CD4-positive, alpha-beta T cell (primary cell): Measurements from ENCODE around the gene CD47. TPM values are rescaled to one million over a fixed set of nuclear protein-coding genes. Genes with fewer than 3 reads are reported as not detected.

Experiments
- ATAC-seq: fragments of 200-7000 bp; cut with Tn5 transposase; one replicate; pipeline ENCODE4 v1.10.0; 2022; ENCODE audit warnings: mild to moderate bottlenecking; ENCODE audit not compliant: poor library complexity
- CTCF ChIA-PET: fragments of 350-600 bp; sonication (Branson Sonifier 250); formaldehyde crosslinking; loops from one replicate; lab custom pipeline; 2021; ENCODE audit warnings: antibody characterized with exemption, inconsistent platforms; lab: Charles Lee
- POLR2A ChIA-PET: fragments of 350-600 bp; sonication (Branson Sonifier 250); formaldehyde crosslinking; loops from one replicate; lab custom pipeline; 2021; ENCODE audit warnings: antibody characterized with exemption, inconsistent platforms; lab: Charles Lee
- DNase-seq, 14 experiments: peaks; one replicate each; pipeline ENCODE4 v3.0.0-alpha.2; 2013 to 2020; ENCODE audit warnings: mixed read lengths in 2 of 14
- H3K27ac ChIP-seq, 2 donors: one replicate each; pipeline versions ENCODE4 v1.5.1 to v1.7.0; 2013; ENCODE audit warnings: low read length in 2 of 2, low read depth in 1 of 2, mild to moderate bottlenecking in 1 of 2
- H3K27me3 ChIP-seq, 2 experiments: 1 replicate in 1 of 2; 2 replicates in 1 of 2; pipeline versions ENCODE4 v1.6.1 to v1.7.0; 2013; ENCODE audit warnings: low read length in 2 of 2, control low read depth in 1 of 2, mild to moderate bottlenecking in 1 of 2, moderate library complexity in 1 of 2; ENCODE audit not compliant: insufficient read depth in 2 of 2, control insufficient read depth in 1 of 2
- H3K36me3 ChIP-seq: one replicate; pipeline ENCODE4 v1.6.1; 2013; ENCODE audit warnings: low read length, control low read depth; ENCODE audit not compliant: insufficient read depth
- H3K4me1 ChIP-seq: one replicate; pipeline ENCODE4 v1.6.1; 2013; ENCODE audit warnings: low read length, control low read depth; ENCODE audit not compliant: insufficient read depth
- H3K4me3 ChIP-seq: one replicate; pipeline ENCODE4 v1.5.1; 2013; ENCODE audit warnings: mild to moderate bottlenecking, low read length, moderate library complexity
- H3K9me3 ChIP-seq, 2 experiments: 1 replicate in 1 of 2; 2 replicates in 1 of 2; pipeline versions ENCODE4 v1.6.1 to v1.7.0; 2013; ENCODE audit warnings: low read length in 2 of 2, mild to moderate bottlenecking in 2 of 2, control low read depth in 1 of 2, moderate library complexity in 1 of 2; ENCODE audit not compliant: control insufficient read depth in 1 of 2, insufficient read depth in 1 of 2
- H3K27ac Mint-ChIP-seq: one replicate; pipeline ENCODE4 v1.8.0; 2020; ENCODE audit warnings: mixed read lengths
- H3K27me3 Mint-ChIP-seq: one replicate; pipeline ENCODE4 v1.8.0; 2021; ENCODE audit warnings: mixed read lengths
- H3K36me3 Mint-ChIP-seq: one replicate; pipeline ENCODE4 v1.8.0; 2021; ENCODE audit warnings: low read depth, mixed read lengths
- H3K4me1 Mint-ChIP-seq: one replicate; pipeline ENCODE4 v1.8.0; 2021; ENCODE audit warnings: low read depth, mixed read lengths
- H3K4me3 Mint-ChIP-seq: one replicate; pipeline ENCODE4 v1.8.0; 2020; ENCODE audit warnings: mild to moderate bottlenecking, mixed read lengths
- H3K9me3 Mint-ChIP-seq: one replicate; pipeline ENCODE4 v1.8.0; 2020; ENCODE audit warnings: mixed read lengths
- CTCF ChIP-seq: fragments of 200-600 bp; IDR thresholded peaks from one replicate; pipeline ENCODE4 v1.8.0; 2022; ENCODE audit warnings: antibody characterized with exemption, mild to moderate bottlenecking
- intact Hi-C, 2 experiments: fragments of 100-400 bp; cut with DNase I in 1 of 2; cut with micrococcal nuclease in 1 of 2; formaldehyde crosslinking; loops; one replicate each; pipeline versions ENCODE4 v1.15.1 to v1.9.0; 2023 to 2025; cut with DNase I, micrococcal nuclease
- total RNA-seq, 174 experiments: library from RNA in 2 of 174; stranded (reverse) in 2 of 174; gene quantifications; one replicate each; pipeline ENCODE4 v1.2.3 and lab custom pipeline; 2021 to 2026

The CD47 gene
- total RNA-seq, 2 experiments from 2014 or later = 166 to 170 TPM

DNA sequence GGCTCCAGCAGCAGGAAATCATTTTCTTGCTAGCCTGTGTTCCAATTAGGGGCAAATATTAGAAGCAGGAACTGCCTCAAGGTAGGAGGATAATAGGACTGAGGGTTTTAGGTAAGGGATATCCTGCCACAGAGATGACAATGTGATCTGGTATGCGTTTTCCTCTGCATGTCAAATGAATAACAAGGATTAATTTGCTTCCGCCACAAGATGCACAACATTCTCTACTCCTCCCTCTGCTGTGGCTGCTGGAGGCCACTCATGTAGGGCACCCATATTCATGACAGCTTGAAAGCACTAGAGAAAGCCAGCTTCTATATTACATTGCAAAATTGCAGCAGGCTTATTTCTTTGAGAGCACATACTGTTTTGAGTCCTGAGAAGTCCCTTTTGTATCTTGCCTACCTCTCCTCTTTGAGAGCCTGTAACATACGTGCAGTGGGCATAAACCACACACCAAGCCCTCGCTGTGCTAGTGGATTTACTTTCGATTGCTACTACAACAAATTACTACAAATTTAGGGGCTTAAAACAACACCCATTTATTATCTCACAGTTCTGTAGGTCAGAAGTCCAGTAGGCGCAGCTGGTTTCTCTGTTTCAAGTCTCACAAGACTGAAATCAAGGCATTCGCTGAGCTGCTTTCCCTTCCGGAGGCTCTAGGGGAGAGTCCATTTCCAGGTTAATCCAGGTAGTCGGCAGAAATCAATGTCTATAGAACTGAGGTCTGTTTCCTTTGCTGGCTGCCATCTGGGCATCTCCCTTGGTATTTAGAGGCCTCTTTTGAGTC, 5.9 kb upstream of the CD47 start:
- ChIA-PET POLR2A (interaction anchor here (1.0 to 1.5 kb wide), 2 partner anchors 27 to 29 kb away, joined by 3 to 8 read pairs; no protein-coding TSS in a partner anchor), CTCF (interaction anchor here (1.6 kb wide), 1 partner anchor 34 kb away, joined by 3 read pairs; no protein-coding TSS in a partner anchor)
- no peak overlapping the region for H3K4me3 ChIP-seq
- intact Hi-C loops = loop anchor here in 1 of 2 experiments (2.0 kb wide), 1 partner anchor 26 kb away; no protein-coding TSS in a partner anchor
- TF ChIP-seq CTCF = no peak
- no peak for DNase-seq
- H3K36me3 ChIP-seq = no peaks in the 10 kb centered on the region
- Mint-ChIP-seq H3K4me3 (peak overlapping the region; percentile 8), H3K4me1 (peaks cover 81% of the 10 kb centered on the region), H3K27me3 (no peaks in the 10 kb centered on the region), H3K36me3 (peaks cover under 1% of the 10 kb centered on the region), H3K27ac (peak overlapping the region; percentile 70), H3K9me3 (no peaks in the 10 kb centered on the region)
- H3K27me3 ChIP-seq = no peaks in the 10 kb centered on the region
- no peaks in the 10 kb centered on the region for H3K9me3 ChIP-seq
- ATAC-seq = no peak
- peaks cover 41% of the 10 kb centered on the region for H3K4me1 ChIP-seq
- no peak overlapping the region for H3K27ac ChIP-seq

- H3K27me3 Mint-ChIP-seq = no peaks in the 10 kb centered on the region
- H3K4me3 Mint-ChIP-seq = peak overlapping the region; percentile 90
- peak overlapping the region; percentile 91 to 98 for H3K27ac ChIP-seq
- H3K4me1 Mint-ChIP-seq = peaks cover 61% of the 10 kb centered on the region
- peak in 6 of 14 experiments; percentile 18 to 52 (median 34) for DNase-seq
- intact Hi-C loops = no loop called here
- CTCF ChIA-PET = interaction anchor here (0.9 to 1.6 kb wide), 4 partner anchors 14 to 30 kb away, joined by 3 to 6 read pairs (median 4); no protein-coding TSS in a partner anchor
- no peak for ATAC-seq
- peaks cover 0 to 3% of the 10 kb centered on the region in 2 experiments for H3K9me3 ChIP-seq
- H3K27me3 ChIP-seq = no peaks in the 10 kb centered on the region
- POLR2A ChIA-PET = interaction anchor here (0.9 to 7.6 kb wide), 8 partner anchors 13 to 571 kb away, joined by 3 to 323 read pairs (median 4); partner anchors contain the start of gene IFT57
- TF ChIP-seq CTCF = no peak
- no peak overlapping the region for H3K4me3 ChIP-seq
- peaks cover 28% of the 10 kb centered on the region for H3K4me1 ChIP-seq
- no peaks in the 10 kb centered on the region for H3K36me3 ChIP-seq
- no peaks in the 10 kb centered on the region for H3K9me3 Mint-ChIP-seq
- H3K27ac Mint-ChIP-seq = no peak overlapping the region
- peaks cover 22% of the 10 kb centered on the region for H3K36me3 Mint-ChIP-seq
Observed at GRCh38 chr3:108093616-108094015, 2.8 kb upstream of the CD47 start.

DNA sequence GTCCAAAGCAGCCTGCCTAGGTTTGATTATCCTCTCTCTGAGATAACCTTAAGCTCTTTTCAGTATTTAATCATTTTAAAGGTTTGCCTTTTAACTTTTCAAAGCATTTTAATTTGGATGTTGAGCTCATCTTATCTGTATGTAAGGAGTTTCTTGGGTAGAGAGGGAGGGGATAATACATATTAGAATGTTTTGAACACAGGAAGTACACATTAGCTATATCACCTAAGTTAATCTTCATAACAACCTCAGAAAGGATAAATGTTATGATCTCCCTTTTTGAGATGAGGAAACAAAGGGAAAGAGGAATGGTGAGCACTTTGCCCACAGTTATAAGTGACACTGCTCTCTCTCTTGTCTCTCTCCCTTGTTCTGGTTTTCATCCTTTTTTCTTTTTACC, 2.2 kb upstream of the CD47 start:
- peak in 3 of 14 experiments; percentile 27 to 51 (median 31) for DNase-seq
- no peaks in the 10 kb centered on the region for H3K9me3 Mint-ChIP-seq
- H3K27me3 Mint-ChIP-seq = no peaks in the 10 kb centered on the region
- no peaks in the 10 kb centered on the region for H3K27me3 ChIP-seq
- H3K4me3 Mint-ChIP-seq = peak overlapping the region; percentile 90
- H3K27ac ChIP-seq = peak overlapping the region; percentile 91 to 98
- peaks cover 57% of the 10 kb centered on the region for H3K4me1 Mint-ChIP-seq
- peaks cover 28% of the 10 kb centered on the region for H3K4me1 ChIP-seq
- H3K36me3 ChIP-seq = no peaks in the 10 kb centered on the region
- H3K27ac Mint-ChIP-seq = no peak overlapping the region
- ATAC-seq = no peak
- H3K9me3 ChIP-seq = peaks cover 0 to 3% of the 10 kb centered on the region in 2 experiments
- ChIA-PET POLR2A (interaction anchor here (0.6 to 7.6 kb wide), 14 partner anchors 8 to 570 kb away, joined by 3 to 323 read pairs (median 3); partner anchors contain the start of genes CIP2A, DZIP3 and IFT57), CTCF (interaction anchor here (1.6 to 1.9 kb wide), 3 partner anchors 18 to 38 kb away, joined by 4 to 6 read pairs (median 6); no protein-coding TSS in a partner anchor)
- peaks cover 23% of the 10 kb centered on the region for H3K36me3 Mint-ChIP-seq
- no peak overlapping the region for H3K4me3 ChIP-seq
- intact Hi-C loops = no loop called here
- no peak for TF ChIP-seq CTCF
